Fibroblast of peridontal ligament (primary cell): ENCODE data around the gene MBNL1.
"Not testable (repeated sequence)": the region's sequence is repeated elsewhere in the genome, so short reads cannot be mapped to it uniquely, and the experiment has no call there.

Experiments
- DNase-seq: peaks from one replicate; pipeline ENCODE4 v3.0.0-alpha.2; 2010; ENCODE audit errors: extremely low read depth

The MBNL1 gene

DNA sequence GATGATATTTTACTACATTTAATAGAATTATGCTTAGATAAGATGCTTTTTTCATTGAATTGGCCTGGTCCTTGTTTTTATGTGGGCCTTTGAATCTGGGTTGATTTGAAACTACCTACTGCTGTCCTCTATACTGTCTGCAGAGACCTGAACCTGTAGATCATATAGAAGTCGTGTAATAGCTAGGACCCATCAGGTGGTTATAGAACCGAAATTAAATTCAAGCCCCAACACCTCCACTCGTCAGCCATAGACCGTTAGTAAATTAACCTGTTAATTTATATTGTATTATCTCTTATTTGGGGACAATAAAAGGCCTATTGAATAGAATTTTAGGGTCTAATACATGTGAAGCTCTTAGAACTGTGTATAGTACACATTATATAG lies 108.4 kb downstream of the MBNL1 start:
- no peak for DNase-seq

DNA sequence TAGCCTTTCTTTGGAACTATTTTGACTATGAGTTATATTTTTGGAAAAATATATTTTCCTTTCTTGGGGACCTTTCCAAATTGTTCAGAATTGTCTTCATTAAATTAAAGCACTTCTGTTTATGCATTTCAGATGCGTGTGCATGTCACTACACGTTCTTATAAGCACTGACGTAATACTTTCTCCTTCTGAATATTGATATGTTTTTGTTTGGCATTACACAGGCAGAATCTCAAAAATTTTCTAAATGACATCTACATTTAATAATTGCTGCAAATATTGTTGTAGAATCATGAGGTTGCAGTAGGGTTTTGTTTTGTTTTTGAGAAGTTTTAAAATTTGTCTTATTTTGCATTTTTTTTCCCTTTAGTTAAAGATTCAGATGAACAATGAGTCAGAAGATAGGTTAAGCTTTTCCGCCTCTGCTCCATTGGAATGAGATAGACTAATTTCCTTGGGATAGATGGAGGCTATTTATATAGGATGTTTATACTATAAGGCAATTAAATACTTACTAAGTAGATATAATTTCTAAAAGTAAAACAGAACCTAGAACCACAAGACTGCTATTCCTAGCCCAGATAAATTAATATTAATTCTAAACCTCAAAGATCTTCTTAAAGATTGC lies 110.8 kb downstream of the MBNL1 start:
- no peak for DNase-seq

DNA sequence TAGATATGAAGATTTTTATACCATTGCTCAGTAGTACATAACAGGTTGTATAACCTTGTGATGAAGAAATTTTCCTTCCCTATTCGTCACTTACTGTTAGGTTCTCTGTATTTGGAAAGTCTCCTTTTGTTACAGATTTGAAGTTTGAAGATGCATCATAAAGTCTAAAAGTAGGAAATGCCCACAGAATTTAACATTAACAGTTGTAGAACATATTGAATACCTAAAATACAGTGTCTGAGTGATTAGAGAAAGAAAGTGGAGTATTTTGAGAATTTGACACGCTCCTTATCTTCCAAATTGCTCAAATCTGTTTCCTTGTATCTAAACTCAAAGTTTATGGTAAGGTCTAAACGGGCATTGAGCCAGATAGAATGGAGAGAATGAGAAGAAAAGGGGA lies 111.3 kb downstream of the MBNL1 start:
- DNase-seq = no peak

DNA sequence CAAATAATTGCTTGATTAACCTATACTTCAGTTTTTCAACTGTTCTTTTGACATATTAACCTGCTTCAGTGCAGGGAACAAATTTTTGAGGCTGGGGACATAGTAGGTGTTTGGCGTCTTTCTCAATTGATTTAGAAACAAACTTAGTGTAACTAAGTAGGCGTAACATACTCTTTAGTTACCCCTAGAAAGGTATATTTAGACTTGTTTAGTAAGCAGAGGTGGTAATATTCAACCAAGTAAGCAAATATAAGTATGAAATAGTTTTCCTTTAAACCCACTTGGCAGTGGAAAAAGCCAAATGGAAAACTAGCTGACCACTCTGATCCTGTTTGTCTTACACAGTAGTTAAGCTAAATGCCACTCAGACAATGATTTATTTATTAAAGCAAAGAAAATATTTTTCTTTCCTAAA lies 113.2 kb downstream of the MBNL1 start:
- no peak for DNase-seq

DNA sequence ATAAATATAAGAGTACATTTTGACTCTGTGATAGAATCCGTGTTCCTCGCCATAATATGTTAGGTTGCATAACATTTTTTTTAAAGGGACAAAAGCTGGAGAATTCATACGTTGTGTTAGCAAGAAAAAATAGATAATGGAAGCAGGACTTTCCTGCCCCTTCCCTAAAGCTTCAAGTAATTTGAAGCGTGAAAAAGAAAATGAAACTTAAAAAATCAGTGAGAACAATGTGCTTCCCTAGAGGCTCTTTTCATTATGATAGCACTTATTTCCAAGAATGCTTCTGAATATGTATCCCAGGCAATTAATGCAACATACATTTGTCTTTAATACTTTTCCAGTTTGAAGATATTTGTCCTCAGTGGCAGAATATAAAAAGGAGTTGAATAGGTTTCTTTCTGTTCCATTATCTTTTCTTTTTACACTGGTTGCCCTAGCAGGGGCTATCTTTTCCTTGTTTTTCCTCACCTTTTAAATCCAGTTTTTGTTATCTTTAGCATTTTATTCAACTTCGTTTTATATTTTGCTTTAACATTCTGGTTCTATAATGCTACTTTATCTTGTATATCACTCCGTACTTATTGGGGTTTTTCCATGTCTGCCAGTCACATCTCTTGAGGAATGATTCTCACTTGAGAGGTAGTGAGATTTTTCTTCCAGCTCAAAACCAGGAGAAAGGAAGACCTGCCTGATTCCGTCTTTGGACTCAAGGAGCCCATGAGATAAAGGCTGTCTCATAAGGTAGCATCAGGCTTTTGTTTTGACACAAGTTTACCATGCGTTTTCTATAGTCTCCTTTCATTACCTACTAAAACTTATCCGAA lies 113.8 kb downstream of the MBNL1 start:
- peak; percentile 48 for DNase-seq

DNA sequence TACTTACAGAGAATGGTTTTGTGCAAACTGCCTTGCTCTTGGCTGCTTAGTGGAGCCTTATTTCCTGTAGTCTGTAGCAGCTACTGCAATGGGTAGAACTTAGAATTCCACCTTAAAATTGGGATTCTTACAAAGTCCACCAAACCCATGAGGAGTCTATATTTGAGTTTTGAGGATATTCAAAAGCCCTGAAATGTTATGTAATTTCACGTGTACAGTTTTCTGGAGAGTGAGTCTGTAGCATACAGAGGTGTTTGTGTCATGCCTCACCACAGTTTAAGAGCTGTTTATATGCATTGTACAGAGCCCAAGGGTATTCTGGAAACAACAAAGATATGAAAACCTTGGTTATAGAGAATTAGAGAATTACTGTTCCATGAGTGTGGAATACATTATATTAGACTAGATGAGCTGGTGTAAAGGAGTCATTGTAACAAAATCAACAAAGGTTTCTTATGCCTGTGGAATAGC lies 114.4 kb downstream of the MBNL1 start:
- no peak for DNase-seq

DNA sequence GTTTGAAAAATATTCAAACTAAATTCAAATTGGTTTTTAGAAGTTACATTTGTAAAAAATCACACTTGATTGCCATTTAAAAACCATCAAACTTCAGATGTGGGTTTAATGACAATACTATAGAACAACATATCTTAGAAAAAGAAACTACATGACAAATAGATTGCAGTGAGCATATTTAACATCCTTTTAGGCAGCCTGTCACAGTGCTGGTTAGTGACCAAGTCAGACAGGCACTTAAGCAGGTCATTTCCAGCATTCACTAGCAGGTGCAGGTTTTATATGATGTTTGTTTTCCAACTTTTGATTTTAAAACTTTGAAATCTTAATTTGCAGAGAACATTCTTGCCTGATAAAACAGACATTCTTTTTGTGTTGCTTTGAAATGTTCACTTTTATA lies 115.7 kb downstream of the MBNL1 start:
- no peak for DNase-seq

DNA sequence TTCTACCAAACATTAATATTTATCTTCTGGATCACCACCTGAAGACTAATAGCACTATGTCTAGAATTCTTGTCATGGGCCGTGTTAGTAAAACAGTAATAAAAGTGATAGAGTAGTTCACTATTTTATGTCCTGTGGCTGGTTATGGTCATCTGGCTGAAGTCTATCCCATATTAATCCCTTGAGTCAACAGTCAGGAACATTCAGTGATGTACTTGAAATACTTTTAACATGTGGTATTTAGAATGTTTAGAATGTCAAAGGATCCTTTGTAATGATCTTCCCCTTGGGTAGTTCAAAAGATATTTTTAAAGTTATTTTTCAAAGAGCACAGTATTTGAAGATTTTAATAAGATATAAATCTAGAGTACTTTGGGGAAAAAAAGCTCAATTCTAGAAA lies 117.0 kb downstream of the MBNL1 start:
- DNase-seq = no peak

DNA sequence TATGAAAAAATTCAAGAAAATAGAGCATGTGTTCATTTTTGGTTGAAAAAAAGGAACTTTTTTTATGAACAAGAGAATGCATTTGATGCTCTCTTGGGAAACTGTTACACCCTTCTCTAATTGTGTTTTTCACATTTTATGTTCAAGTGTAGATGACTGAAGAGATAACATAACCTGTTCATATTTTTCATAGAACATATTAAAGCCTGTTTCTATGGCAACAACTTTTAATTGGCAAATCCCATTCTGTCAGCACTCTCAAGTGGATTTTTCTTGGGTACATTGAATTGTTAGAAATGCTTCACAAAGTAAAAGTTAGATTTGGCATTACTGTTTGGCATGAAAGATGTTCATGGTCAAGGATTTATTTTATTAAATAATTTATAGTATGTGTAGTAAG lies 117.5 kb downstream of the MBNL1 start:
- no peak for DNase-seq

DNA sequence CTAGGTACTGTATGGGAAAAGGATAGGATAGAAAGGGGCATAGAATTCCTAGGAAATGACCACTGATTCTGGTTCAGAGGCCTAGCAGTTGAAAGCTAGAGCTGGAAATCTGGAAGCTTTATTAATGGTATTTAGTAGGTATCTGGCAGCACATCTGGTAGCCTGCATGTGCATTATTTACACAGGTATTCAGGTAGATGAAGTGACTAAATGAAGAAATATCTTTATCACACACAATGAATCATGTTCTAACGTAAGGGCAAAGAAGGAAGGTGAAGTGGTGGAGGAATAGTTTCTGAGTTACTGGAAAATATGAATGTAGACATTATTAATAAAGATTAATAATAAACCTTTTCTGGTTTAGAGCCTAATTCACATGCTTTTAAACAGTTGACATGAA lies 119.9 kb downstream of the MBNL1 start:
- no peak for DNase-seq

DNA sequence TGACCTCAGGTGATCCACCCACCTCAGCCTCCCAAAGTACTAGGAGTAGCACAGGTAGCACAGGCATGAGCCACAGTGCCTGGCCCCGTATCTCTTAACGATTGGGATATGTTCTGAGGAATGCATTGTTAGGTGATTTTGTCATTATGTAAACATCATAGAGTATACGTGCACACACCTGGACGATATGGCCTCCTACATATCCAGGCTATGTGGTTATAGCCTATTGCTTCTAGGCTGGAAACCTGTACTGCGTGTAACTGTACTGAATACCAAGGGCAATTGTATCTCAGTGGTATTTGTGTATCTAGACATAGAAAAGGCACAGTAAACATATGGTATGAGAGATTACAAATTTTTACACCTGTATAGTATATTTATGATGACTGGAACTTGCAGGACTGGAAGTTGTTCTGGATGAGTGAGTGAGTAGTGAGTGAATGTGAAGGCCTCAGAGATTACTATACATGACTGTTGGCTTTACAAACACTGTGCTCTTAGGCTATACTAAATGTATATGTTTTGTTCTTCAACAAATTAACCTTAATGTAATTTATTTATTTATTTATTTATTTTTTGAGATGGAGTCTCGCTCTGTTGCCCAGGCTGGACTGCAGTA lies 120.7 kb downstream of the MBNL1 start:
- DNase-seq = no peak

DNA sequence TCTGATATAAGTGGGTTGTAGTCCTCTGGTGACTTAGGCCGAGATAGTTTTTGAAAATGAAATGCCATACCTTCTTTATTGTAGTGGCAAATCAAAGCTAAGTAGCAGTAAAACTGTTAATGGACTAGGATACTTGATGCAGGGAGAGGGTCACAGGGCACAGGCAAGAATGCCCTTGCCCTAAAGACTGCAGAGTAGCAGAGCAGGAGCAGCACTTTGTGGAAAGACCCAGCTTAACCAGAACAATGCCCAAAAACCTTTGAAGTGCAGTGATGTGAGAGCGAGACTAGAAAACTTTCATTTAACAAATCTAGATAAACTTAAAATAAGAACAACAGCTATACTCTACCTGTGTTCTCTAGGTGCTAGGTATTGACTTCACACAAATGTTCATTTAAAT lies 121.9 kb downstream of the MBNL1 start:
- no peak for DNase-seq

DNA sequence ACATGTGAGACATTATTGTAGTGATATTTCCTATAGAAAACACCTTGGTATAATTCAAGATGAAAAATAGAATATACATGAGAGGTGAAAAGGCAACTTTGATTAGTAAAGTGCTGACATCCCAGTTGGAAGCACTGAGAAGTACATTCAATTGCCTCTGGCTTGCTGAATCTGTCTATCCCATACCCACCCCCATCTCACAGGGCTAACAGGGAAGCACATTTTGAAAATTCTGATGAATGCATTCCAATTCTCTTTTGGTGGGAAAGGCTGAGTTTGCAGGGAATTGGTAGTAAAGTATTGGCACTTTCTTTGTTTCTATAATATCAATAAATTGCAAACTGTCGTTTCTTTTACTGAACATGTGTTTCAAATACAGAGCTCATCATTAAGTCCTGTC lies 122.9 kb downstream of the MBNL1 start:
- DNase-seq = no peak

DNA sequence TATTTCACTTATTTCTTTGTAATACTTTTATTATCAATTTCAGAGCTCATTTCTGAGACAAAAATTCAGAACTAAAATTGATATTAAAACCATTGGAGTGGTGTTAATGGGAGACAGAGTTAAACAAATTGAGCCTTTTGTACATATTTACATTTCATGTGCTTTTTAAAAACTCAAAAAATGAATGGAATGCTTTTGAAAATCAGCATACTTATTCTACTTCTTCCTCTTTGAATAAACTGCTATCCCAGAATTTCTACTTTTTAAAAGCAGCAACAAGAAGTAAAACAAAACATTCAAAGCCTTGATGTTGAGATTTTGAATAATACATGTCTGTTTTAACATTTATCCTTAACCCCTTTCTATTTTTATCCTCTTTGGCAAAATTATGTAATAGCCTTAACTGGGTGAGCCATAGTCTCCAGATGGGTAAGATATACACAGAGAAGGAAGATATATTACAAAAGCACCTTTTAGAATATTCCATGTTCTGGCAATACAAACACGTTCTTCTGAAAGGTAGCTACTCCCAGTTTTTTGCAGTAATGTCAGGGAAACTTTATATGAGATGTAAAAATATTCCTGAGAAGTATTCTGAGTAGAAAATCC lies 123.6 kb downstream of the MBNL1 start:
- no peak for DNase-seq

DNA sequence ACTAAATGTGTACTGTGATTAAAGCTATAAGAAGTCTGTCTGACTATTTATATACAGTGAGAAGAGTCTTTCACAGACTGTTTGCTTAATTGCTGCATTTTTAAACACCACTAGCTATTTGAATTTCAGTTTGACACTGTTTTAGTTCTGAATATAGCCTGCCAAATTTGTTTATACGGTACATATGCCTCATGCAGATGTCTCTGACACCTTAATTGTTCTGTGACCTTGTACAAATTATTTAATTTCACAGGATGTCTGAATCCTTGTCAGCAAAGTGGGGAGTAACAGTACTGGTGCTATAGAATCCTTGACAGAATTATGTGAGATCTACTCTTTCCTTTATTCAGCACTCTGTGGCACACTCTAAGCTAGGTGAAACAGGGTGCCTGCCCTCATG lies 125.5 kb downstream of the MBNL1 start:
- no peak for DNase-seq

DNA sequence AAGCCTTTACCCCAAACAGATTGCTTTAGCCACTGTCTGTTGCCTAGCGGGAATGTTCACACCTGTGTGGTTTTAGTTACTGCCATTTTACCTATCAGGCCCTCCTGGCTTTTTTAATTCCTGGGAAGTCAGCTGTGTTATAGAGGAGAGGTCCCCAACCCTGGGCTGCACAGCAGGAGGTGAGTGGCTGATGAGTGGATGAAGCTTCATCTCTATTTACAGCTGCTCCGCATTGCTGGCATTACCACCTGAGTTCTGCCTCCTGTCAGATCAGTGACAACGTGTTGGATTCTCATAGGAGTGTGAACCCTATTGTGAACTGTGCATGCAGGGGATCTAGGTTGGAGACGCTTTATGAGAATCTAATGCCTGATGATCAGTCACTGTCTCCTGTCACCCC lies 127.0 kb downstream of the MBNL1 start:
- DNase-seq = no peak

DNA sequence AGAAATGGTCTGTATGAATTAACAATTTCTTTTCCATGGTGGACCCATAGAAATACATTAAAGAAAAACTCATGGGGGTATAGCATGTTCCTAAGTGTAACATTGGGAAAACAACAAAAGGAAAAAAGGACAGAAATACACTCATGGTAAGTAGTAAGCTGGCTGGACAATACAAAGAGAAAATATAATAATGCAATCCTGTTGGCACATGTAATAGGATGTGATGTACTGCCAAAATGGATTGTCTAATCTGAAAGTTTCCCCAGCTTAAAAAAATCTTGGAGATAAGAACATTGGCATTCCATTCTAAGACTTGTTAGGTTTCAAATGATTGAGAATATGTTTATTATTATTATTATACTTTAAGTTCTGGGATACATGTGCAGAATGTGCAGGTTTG lies 128.1 kb downstream of the MBNL1 start:
- DNase-seq = peak; percentile 55

DNA sequence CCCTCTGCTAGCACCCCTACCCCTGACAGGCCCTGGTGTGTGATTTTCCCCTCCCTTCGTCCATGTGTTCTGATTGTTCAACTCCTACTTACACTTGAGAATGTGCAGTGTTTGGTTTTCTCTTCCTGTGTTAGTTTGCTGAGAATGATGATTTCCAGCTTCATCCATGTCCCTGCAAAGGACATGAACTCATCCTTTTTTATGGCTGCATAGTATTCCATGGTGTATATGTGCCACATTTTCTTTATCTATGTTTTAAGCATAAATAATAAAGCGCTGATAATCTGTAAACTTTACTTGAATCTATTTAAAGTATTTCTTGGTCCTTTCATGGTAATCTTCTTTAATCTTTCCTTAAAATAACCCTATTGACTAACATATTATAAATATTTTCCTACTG lies 128.6 kb downstream of the MBNL1 start:
- DNase-seq = not testable (repeated sequence)

DNA sequence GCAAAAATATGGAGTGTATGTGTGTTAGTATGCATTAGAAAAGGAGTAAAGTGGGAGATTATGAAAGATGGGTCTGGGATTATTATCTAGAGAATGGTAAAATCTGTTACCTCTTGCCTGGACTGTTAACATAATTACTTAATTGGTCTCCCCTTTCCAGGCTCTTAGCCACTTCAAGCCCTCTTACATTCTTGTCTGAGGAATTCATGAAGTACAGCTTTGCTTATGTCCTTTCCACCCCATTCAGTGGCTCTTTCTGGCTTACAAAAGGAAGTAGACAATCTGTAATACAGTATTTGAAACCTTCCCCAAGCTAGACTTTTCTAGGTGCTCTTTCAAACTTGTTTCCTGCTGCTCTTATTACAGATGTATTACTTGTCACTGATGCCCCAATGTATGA lies 129.8 kb downstream of the MBNL1 start:
- DNase-seq = no peak

DNA sequence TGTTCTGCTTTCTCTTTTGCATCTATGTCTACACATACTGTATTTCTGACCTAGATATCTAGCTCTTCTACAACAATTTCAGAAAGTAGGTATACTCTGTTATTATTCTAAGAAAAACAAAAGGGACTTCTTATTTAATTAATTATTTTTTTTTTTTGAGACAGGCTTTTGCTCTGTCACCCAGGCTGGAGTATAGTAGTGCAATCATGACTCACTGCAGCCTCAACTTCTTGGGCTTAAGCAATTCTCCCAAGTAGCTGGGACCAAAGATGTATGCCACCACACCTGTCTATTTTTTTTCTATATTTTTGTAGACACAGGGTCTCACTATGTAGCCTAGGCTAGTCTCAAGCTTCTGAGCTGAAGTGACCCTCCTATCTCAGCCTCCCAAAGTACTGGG lies 130.6 kb downstream of the MBNL1 start:
- peak; percentile 44 for DNase-seq

DNA sequence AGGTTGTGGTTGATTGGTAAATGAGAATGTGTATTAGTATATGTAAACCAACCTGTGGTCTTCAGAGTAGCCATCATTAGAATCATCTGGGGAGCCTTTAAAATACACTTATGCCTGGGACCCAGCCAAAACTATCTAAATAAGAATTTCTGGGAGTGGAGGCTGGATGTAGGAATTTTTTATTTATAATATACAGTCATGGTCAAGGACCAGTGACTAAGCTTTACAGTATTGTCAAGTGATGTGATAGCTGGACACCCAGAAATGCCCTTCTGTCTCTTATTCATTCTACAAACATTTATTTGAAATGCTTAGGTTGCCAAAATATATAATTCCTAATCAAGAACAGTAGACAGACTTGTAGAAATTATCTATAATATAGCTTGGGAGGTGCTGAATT lies 132.2 kb downstream of the MBNL1 start:
- peak; percentile 82 for DNase-seq

DNA sequence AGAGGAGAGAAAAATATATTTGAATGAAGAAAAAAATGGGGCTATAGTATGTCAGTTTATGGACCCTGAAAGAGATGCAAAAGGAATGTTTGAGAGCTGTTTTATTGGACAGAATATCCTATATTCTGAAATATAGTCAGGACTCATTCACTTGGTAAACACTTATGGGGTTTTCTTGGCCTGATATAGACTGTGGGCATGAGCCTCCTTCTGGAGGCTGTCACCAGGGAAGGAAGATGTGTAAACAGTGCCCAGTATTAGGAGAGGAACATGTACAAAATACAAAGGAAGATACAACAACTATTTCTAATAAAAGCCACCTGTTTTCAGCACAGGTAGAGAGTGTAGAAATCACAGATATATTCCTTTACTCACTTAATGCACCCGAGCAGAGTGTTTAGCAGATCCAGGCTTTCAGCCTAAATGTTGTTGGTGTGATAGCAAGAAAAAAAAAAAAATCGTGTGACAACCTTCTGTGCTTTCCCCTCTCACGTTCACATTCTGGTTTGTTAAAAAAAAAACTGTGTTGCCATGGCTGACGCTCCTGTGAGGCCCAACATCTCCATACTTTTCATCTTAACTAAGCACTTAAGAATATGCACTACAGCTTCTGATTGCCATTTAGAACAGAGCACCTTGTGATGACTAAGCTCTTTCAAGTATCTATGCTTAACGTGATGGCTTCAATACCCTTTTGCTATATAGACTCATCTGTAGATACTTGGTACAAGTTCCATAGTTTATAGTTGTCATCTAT lies 134.1 kb downstream of the MBNL1 start:
- no peak for DNase-seq
